EH (cell line): ENCODE results near the gene HOATZ.

Source experiments
- DNase-seq: peaks from one replicate; pipeline ENCODE4 v3.0.0-alpha.2; 2015; ENCODE audit warnings: low read depth

The HOATZ gene

GRCh38 chr11:111514216-111515031 is at the start of gene HOATZ:
HOATZ (plus strand) TSS chr11:111514778; CDS start chr11:111514785, 7 bp downstream.
- DNase-seq = no peak

GRCh38 chr11:111465400-111465799 is 49.2 kb upstream of the HOATZ start:
- DNase-seq = peak; percentile 80

- DNase-seq = no peak
Observed at GRCh38 chr11:111466615-111467014, 48.0 kb upstream of the HOATZ start.

GRCh38 chr11:111469200-111469599 is 45.4 kb upstream of the HOATZ start:
- peak; percentile 53 for DNase-seq

GRCh38 chr11:111472228-111472627 is 42.4 kb upstream of the HOATZ start:
- DNase-seq = no peak

- no peak for DNase-seq
Observed at GRCh38 chr11:111474432-111474831, 40.1 kb upstream of the HOATZ start.

GRCh38 chr11:111476366-111476765 is 38.2 kb upstream of the HOATZ start:
- DNase-seq = peak; percentile 53

GRCh38 chr11:111476956-111477355 is 37.6 kb upstream of the HOATZ start:
- DNase-seq = no peak

GRCh38 chr11:111477898-111478297 is 36.7 kb upstream of the HOATZ start:
- DNase-seq = no peak

- no peak for DNase-seq
Observed at GRCh38 chr11:111479666-111480065, 34.9 kb upstream of the HOATZ start.

- no peak for DNase-seq
Observed at GRCh38 chr11:111483431-111483830, 31.1 kb upstream of the HOATZ start.

GRCh38 chr11:111490496-111490895 is 24.1 kb upstream of the HOATZ start:
- DNase-seq = no peak

- no peak for DNase-seq
Observed at GRCh38 chr11:111494040-111494439, 20.5 kb upstream of the HOATZ start.

- peak; percentile 30 for DNase-seq
Observed at GRCh38 chr11:111499483-111499882, 15.1 kb upstream of the HOATZ start.

- no peak for DNase-seq
Observed at GRCh38 chr11:111500481-111500880, 14.1 kb upstream of the HOATZ start.

- no peak for DNase-seq
Observed at GRCh38 chr11:111502611-111503010, 12.0 kb upstream of the HOATZ start.

GRCh38 chr11:111510311-111510710 is 4.3 kb upstream of the HOATZ start:
- DNase-seq = peak; percentile 45

- peak; percentile 42 for DNase-seq
Observed at GRCh38 chr11:111512296-111513239, 2.0 kb upstream of the HOATZ start, which contains the start of gene BTG4. BTG4 (minus strand) TSS chr11:111512386; CDS start chr11:111498776, 13,610 bp downstream.

- DNase-seq = no peak
Observed at GRCh38 chr11:111513240-111513605, 1.4 kb upstream of the HOATZ start.

GRCh38 chr11:111515591-111515990 is 1.0 kb downstream of the HOATZ start:
- peak; percentile 39 for DNase-seq

GRCh38 chr11:111518668-111519067 is 4.1 kb downstream of the HOATZ start:
- no peak for DNase-seq

- peak; percentile 76 for DNase-seq
Observed at GRCh38 chr11:111520560-111520959, 6.0 kb downstream of the HOATZ start.

GRCh38 chr11:111521135-111521534 is 6.6 kb downstream of the HOATZ start:
- peak; percentile 65 for DNase-seq
